Stimulated activated CD8-positive, alpha-beta memory T cell treated with anti-CD3 and anti-CD28 coated beads, Interleukin-2, amount 100 ng/mL, for 1 hour (primary cell): ENCODE measurements around the gene CDC42BPG.

Source experiments
- DNase-seq, 2 donors: peaks; one replicate each; pipeline ENCODE4 v3.0.0-alpha.2; 2020; ENCODE audit warnings: low read depth in 2 of 2

Gene CDC42BPG

DNA sequence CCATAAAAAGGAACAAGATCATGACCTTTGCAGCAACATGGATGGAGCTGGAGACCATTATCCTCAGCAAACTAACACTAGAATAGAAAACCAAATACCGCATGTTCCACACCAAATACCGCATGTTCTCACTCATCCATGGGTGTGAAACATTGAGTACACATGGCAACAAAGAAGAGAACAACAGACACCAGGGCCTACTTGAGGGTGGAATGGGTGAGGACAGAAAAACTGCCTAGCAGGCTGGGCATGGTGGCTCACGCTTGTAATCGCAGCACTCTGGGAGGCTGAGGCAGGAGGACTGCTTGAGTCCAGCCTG is 21.7 kb upstream of the CDC42BPG start:
- DNase-seq = no peak

DNA sequence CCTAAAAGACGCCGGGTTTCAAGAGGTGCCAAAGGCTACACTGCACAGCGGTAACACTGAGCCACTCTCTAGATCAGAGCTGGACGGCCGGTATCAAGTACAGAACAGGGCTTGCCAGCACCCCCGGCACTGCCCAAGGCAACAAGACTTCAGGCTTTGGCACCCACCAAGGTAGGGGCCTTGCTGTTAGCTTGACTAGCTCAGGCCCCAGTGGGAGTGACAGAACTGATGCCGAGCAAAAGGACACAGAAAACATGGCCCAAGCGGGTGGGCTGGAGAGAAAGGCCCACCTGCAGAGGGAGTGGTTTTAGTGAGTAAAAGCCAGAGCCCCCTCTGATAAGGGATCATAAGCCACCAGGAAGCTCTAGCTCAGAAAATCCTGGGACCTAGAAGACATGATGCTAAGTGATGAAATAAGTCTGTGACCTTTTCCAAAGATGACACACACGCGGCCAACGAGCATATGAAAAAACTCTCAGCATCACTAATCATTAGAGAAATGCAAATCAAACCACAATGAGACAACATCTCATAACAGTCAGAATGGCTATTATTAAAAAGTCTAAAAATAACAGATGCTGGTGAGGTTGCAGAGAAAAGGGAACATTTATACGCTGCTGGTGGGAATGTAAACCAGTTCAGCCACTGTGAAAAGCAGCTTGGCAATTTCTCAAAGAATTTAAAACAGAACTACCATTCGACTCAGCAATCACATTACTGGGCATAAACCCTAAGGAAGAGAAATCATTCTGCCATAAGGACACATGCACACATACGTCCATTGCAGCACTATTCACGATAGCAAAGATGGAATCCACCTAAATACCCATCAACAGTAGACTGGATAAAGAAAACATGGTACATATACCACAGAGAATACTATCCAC is 21.1 kb upstream of the CDC42BPG start:
- DNase-seq = no peak

DNA sequence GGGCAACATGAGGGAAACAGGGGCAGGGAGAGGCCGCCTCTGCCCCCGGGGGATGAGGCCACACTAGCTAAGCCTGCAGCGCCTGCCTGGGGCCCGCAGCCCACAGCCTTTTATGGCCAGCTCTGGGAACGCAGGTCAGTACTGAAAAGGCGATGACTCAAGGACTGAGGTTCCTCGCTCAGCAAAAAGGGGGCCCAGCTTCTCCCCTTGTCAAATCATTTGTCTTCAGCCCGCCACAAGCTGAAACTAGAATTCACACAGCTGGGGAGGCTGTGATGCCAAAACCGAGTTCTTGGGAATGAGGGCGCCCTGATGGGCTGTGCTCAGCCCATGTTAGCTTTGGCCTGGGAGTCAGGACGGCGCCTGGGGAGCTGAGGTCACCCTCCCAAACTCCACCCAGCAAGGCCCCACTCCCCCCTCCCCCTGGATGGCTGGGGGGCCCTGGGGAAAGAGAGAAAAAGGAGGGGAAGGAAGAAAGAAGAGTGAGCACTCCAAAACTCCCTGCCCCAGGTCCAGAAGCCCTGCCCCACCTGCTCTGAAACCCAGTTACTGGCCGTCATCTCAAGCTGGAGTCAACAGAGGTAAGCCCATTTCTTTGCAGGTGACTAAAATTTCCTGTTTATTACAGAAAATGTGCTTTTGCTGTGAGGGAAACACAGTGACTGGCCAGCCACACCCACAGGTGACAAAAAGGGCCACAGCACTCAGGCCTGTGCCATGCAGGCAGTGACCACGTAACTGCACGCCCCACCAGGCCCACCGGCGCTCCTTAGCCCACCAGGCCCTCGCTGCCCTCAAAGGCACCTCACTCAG is 20.2 kb upstream of the CDC42BPG start:
- DNase-seq = no peak

DNA sequence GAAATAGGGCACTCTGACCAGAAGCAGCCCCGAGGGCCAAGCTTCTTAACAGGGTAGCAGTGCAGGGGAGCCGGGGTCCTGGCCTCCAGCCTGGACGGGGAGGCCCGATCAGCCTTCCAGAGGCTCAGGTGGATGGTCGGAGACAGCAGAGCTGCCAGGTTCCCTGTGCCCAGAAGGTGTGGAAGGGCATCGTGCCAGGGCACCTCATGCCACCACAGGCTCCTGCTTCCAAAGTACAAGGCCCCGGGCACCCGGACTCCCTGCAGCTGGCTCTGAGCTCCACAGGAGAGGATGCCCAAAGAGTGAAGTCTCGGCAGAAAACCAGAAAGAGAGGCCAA is 19.7 kb upstream of the CDC42BPG start:
- DNase-seq = no peak

DNA sequence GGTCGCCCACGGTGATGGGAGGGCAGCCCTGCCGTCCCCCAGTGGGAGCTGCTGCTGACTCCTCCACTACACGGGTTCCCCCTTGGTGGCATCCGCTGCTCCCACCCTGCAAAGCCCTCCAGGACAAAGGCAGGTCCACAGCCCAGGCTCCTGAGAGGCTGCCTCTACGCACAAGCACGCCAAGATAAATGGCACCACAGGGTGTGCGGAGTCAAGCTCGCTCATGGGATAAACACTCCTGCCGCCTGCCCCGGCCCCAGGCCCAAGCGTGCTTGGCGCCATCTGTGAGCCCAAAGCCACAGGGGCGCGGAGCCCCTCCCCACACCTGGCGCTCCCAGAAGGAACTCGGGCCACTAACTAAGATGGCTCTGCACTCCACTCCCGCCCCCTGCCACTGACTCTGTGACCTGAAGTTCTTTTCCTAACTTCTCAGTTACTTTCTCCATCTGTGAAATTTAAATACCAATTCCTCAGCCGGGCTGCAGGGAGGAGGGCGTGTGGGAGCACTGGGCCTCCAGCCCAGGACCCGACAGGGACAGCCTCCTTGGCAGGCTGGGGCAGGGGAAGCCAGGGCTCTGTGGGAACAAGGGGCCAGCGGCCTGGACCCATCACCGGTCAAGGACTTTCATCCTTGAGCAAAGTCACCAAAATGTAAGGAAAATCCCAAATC is 19.1 kb upstream of the CDC42BPG start:
- DNase-seq = no peak

DNA sequence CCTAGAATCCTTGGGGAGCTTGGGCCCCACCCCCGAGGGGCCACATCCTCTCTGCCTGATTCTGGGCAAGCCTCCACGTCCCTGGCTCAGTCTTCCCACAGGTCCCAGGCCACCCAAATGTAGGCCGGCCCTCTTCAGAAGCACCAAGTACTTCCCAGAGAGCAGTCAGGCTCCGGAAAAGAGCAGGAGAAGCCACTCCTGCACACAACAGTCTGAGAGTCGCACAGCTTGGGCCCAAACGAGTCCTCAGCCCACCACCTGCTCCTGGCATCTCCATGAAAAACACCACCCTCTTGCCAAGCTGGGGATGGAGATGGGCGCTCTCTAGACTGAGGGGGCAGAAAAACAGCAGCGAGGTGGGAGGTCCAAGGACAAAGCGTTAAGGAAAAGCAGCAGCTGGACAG is 18.5 kb upstream of the CDC42BPG start:
- DNase-seq = no peak

DNA sequence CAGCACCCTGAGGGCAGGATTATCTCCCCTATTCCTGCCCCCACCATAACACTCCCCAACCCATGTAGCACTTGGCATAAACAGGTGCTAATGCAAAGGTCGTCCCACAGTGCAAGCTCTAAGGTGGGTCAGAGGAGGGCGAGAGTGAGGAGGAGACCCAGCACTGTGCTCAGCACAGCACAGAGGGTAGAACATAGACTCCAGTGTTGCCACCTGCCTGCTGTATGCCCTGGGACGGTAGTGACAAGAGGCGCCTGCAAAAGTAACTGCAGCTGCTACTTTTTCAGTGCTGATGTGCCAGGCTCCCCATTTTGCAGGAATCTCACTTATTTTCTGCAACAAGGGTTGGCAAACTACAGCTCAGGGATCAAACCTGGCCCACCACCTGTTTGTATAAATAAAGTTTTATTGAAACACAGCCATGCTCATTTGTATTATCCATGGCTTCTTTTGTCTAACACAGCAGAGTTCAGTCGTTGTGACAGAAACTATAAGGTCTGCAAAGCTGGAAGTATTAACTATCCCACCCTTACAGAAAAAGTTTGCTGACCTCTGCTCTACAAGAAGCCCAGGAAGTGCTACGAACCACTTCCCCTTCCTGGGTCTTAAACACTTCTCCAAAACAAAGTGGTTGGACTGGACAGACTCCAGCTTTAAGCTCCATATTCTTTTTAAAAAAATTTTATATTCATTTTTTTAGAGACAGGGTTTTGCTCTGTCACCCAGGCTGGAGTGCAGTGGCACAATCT is 16.9 kb upstream of the CDC42BPG start:
- DNase-seq = no peak

DNA sequence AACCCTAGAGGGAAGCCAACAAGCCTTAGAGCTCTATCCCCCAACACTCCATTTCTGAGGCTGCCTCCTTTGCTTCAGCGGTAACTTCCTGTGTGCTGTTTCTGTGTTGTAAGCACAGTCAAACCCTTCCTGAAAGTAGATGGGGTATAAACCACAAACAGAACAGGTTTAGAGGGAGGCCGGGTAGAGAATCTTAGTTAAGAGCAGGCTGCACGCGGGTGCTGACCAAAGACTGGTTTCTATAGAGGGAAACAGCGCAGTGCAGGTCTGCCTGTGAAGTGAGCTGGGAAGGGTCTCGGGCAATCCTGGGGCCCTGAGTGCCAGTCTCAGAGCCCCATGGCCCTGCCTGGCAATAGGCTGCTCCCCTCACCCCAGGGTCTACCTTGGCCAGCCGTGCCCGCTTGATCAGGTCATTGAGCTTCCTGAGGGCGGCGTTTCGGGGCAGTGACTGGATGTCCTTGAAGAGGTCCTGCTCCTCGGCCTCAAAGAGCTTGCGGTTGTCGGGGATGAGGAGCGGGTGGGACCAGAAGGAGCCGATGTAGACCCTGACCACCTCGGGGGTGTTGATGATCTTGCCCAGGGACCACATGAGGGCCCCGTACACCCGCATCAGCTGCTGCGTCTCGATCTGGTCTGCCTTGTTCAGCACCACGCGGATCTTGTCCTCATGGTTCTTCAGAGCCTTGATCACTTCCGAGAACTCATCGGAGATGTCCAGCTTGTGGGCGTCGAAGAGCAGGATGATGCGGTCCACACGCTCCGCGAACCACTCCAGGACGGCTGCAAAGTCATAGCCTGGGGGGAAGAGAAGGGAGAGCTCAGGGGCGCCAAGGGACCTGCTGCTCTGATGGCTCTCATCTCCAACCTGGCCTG is 15.3 kb upstream of the CDC42BPG start:
- no peak for DNase-seq

DNA sequence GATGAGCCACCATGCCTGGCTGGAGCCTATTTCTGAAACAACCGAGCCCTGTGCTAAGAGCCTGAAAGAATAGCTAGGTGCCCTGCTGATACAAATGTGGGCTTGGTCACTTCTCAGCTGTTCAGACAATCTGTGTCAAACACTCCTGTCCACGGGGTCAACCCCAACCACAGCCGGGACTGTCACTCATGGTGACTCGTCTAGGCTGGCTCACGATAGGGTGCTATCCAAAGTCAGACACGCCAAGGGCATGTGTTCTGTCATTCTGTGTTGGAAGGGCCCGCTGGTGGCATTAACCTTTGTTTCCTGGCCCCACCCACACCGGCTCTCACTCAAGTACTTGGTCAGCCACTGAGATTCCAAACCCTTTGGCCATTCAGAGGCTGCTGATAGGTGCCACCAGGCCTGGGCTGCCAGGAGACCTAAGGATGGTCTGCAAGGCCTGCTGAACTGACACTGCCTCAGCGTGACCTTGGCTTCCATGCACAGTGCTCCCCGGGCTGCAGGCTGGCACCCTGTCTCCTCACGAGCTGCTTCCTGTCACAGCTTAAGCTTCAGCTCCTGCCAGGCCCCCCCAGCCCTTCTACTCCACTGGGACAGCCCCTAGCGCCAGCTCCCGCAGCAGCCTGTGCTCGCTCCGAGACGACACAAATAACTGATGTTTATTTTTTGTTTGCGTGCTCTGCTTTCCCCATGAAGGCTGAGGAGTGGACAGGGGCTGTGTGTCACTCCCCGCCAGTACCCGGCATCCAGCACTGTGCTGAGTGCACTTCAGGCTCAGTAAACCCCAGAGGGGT is 14.2 kb upstream of the CDC42BPG start:
- DNase-seq = no peak

DNA sequence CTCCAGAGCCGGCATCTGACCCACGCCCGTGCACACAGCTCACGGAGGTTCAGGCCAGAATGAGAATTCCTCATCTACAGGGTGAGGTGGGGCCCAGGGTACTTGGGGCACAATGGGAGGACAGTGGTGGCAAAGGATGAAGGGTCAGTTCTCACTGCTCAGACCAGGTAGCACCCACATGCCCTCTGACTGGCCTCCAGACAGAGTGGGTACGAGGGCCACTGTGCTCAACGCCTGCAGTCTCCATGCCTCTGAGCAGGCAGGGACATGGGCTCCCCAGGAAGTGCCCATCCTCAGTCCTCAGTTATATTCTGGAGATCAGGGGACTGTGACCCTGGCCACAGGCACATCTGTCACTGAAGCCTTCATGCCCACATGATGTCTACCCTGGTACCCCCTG is 13.0 kb upstream of the CDC42BPG start:
- no peak for DNase-seq

DNA sequence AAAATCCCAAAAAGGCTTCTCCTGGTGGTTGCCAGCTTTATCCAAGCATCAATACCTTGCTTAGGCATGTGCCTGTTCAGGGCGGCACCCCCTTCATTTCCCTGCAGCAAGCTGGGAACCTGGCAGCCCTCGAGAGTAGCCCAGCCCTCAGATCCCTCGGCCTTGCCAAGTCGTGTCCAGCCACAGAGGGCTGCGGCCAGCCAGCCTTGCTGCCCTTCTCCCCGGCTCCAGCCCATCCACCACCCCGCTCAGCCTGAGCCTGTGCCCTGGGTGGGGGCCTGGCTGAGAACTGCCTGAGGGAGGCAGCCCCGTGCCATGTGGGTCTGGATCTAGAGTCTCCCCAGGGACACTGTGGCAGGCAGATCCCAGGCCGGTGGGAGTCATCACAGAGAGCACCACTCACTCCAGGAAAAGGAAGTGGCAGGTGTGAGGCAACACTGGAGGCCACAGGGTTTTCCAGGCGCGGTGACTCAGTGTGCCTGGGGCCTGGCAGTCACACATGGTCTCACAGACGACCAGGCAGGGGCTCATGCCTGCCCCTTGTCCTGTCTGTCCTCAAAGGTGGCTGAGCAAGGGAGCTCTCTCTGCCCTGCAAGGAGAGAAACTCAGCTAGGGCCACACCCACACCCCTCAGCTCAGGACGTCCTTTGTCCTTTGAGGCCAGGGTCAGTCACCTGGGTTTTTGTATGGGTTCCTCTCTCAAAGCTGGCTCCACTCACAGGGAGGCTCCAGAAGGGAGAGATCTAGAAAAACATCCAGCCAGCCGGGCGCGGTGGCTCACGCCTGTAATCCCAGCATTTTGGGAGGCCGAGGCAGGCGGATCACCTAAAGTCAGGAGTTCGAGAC is 12.2 kb upstream of the CDC42BPG start:
- no peak for DNase-seq

DNA sequence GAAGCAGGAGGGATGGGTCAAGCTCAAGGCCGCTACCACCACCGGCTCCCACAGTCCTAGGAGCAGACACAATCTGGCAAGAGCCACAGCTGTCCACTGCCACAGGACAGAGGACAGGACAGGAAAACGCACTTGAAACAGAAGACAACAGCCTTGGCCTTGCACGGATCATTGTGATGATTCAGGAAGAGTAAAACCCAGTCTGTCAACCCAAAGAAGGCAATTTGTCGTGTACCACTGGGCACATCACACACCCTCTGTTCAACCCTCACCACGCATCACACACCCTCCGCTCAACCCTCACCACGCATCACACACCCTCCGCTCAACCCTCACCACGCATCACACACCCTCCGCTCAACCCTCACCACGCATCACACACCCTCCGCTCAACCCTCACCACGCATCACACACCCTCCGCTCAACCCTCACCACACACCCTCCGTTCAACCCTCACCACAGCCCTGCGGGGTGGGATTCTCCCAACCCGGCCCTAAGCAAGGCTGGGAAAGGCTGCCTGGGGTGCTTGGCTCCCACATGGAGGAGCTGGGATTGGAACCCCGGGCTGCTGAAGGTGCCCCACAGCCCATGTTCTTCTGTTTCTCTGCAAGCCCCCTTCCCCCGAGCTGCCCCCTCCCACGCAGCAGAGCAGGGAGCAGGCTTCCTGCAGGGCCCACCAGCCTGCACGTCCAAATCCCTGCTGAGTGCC is 11.3 kb upstream of the CDC42BPG start:
- no peak for DNase-seq

DNA sequence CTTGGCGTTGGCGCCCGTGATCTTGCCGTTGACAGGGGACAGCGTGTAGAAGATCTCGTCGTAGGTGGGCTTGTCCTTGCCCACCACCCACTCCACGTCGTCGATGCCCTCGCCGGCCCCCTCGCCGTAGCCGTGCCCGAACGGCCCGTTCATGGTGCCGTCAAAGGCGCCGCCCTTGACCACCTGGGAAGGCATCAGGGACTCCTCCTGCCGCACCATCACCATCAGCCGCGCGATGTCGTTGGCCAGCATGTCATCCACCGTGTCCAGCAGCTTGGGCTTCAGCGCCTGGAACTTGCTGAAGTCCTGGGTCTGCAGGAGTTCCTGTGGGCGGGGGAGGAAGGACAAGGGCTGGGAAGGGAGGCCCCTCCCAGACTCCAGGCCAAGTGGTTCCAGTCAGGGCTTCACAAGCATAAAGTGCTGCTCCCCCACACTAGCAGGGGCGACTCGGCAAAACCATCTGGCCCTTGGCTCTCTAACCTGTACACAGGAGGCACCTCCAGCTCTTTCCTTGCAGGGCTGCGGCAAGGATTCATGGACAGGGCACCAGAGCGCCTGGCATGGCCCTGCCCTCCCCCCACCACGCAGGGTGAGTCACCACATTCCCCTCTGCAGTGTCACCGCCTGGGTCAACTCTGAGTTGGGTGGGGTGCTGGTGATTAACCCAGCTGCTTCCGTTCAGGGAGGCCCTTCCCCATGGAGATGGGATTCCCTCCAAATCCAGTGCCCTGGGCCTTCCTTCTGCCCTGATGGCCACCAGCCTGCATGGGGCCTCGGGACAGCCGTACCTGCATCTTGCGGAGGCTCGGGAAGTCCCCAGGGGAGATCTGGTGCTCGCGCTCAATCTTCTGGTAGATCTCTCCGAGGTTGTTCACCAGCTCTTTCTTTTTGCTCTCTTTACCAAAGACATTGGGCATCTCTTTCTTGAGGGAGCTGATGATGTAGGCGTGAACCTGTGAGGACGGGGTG is 10.4 kb upstream of the CDC42BPG start:
- no peak for DNase-seq

DNA sequence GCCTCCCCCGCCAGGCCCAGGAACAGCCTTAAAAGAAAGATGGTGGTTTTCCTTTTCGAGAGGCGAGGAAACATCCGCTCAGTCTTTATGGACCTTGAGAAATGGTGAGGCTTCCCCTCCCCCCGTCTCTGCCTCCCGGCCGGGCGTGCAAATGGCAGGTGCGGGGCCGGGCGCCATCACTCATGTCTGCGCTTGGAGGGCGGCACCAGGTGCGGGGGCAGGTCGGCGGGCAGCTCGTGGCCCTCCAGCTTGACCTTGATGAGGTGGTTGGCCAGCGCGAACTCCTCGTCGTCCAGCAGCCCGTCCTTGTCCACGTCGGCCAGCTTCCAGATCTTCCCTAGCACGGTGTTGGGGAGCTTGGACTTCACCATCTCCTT is 9.7 kb upstream of the CDC42BPG start:
- no peak for DNase-seq

DNA sequence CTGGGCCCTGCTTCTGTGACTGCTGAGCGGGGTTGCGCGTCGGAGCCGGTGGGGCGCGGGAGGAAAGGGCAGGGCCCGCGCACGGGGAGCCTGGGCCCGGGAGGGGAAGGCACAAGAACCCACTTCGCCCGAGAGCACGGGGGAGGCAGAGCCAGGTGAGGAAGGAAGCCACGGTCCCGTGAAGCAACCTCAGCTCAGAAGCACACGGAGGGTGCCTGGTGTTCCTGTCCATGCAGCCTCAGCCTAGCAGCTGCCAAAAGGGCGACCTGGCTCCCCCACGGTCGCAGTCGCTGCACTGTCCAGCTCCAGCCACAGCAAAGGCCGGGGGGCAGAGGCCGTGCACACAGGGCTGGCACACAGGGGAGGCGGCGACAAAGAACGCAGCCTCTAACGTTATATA is 9.3 kb upstream of the CDC42BPG start:
- no peak for DNase-seq

DNA sequence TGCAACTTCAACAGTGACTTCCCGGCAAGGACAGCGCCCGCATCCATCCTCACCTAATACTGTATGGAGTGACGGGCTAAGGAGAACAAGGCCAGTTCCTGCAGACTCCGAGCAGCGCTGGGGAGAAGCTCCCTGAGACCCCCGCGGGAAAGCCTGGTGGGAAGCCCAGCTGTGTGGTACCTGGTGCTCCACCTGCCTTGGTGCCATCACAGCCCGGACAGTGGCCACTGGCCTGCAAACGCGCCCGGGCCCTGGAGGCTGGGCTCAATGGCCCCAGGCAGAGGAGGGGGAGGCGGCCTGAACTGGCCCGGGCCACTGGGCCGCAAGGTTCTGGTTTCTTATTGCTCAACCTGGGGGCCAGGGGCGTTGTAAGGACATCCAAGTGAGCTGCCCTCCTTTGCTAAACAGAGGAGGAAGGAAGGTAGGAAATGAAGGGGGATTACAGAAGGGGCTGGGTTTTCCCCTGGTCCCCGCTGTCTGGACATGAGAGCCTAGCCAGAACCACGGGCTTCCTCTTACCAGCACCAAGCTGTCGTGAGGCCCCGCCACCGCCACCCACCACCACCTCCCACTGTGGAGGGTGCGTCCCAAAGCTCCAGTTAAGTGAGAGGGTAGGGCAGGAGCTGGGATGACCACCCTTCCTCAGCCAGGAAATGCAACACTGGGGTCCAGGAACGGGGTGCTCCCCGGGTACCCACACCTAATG is 8.5 kb upstream of the CDC42BPG start:
- DNase-seq = no peak

DNA sequence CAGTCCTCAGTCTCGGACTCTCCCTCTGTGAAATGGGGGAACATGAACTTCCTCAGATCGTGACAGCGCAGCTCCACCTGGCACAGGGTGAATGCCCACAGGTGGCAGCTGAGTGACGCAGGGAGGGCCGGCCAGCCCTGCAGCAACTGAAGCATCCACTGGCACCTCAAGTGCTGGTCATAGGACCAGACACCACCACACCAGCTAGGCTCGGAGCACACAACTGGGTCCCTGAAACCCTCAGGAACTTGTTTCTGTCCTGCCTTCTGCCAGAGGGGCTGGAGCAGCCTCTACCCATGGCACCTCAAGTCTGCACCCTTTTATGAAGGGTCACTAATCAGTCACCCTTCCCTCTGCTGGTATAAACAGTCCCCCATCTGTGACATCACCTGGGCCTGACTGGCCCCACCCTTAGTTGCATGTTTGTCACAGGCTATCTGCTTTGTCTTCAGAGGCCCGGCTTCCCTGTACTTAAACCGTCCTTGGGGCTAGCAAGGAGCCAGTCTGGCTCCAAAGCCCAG is 7.4 kb upstream of the CDC42BPG start:
- DNase-seq = no peak
